Measurements from ENCODE around the gene ZCCHC7. TPM values are rescaled to one million over a fixed set of nuclear protein-coding genes. Genes with fewer than 3 reads are reported as not detected.
"Not testable (repeated sequence)": the region's sequence is repeated elsewhere in the genome, so short reads cannot be mapped to it uniquely, and the experiment has no call there.

Gene ZCCHC7
- 12.0 TPM for total RNA-seq (ENCODE audit: unreplicated experiment)
- long read RNA-seq, partial matches to known transcripts: 0 of 4 reads
- long read RNA-seq, other reads (novel, unspliced or antisense): 4 of 4 reads

DNA sequence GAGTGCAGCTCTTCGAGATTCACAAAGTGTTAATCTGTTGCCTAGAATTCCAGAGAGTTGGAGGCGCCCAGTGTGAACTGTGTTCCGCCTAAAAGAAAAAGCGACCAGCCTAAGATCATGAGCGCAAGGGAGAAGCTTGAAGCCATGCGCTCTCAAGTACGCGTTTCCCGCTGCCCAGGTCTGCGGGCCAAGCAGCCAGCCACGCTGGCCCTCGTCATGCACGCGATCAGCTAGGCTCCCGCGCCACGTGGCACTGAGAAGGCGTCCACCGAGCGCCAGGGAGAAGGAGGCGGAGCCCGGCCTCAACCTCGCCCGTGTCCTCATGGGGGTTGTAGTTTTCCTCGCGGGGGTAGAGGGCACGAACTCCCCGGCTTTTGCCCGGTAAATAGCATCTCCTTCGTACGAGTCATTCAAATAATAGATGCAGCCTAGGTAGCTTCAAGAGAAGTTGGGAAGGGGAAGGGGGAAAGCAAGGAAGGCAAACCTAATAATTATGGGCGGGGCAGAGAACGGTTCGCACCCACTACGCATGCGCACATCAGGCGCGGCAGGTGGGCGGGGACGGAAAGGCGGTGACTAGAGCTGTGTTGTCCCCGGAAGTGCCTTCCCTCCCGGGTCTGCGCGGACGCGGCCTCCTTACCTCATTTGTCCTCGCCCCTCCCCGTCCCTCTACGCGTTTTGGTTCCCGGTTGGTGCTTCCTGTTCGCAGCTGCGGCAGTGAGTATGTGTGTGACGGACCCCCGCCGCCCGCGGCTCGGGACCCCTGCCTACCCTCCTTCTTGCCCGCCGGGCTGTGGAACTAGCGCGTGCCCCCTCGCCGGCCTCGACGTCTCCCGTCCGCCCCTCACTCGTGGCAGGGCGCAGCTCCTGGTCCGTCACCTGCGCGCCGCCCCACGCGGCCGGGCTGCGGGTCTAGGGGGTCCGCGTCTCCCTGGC, at the start of gene ZCCHC7:
TSS of gene ZCCHC7 (plus strand) at position 668 of the 936 bp plus-strand sequence.
- Mint-ChIP-seq H3K36me3 (ENCODE audit: low read depth, unreplicated experiment) (no peaks in the 10 kb centered on the region), H3K9me3 (ENCODE audit: unreplicated experiment) (no peaks in the 10 kb centered on the region), H3K27me3 (ENCODE audit: unreplicated experiment) (peaks cover 5% of the 10 kb centered on the region), H3K4me3 (ENCODE audit: unreplicated experiment) (peak within 1 kb of the TSS; percentile 98), H3K4me1 (ENCODE audit: unreplicated experiment) (peaks cover 9% of the 10 kb centered on the region), H3K27ac (ENCODE audit: unreplicated experiment) (peak within 1 kb of the TSS; percentile 93)
- TF ChIP-seq, protein P1, sequence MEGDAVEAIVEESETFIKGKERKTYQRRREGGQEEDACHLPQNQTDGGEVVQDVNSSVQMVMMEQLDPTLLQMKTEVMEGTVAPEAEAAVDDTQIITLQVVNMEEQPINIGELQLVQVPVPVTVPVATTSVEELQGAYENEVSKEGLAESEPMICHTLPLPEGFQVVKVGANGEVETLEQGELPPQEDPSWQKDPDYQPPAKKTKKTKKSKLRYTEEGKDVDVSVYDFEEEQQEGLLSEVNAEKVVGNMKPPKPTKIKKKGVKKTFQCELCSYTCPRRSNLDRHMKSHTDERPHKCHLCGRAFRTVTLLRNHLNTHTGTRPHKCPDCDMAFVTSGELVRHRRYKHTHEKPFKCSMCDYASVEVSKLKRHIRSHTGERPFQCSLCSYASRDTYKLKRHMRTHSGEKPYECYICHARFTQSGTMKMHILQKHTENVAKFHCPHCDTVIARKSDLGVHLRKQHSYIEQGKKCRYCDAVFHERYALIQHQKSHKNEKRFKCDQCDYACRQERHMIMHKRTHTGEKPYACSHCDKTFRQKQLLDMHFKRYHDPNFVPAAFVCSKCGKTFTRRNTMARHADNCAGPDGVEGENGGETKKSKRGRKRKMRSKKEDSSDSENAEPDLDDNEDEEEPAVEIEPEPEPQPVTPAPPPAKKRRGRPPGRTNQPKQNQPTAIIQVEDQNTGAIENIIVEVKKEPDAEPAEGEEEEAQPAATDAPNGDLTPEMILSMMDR (IDR thresholded peaks at IDR 0.05; ENCODE audit: unreplicated experiment): no peak
- peak; percentile 93 for DNase-seq (ENCODE audit: low spot score)

DNA sequence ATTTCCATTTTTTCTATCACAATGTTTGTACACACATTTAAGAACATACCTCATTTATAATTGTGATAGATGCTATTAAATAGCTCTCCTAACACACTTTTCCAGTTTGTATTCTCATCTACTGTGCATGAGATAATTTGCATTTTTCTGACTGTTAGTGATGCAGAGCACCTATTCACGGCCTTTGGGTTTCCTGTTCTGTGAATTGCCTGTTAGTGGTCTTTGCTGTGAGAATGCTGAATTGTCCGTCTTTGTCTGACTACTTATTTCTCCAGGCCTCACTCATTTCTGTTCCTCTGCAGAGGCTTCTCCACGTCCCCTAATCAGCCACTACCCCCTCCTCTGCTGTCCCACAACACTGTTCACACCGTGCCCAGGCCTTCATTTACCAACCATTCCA, 45.6 kb upstream of the ZCCHC7 start:
- not testable (repeated sequence) for H3K9me3 Mint-ChIP-seq (ENCODE audit: unreplicated experiment); H3K4me1 Mint-ChIP-seq (ENCODE audit: unreplicated experiment); H3K4me3 Mint-ChIP-seq (ENCODE audit: unreplicated experiment); H3K27ac Mint-ChIP-seq (ENCODE audit: unreplicated experiment); H3K27me3 Mint-ChIP-seq (ENCODE audit: unreplicated experiment); DNase-seq (ENCODE audit: low spot score); H3K36me3 Mint-ChIP-seq (ENCODE audit: low read depth, unreplicated experiment)

DNA sequence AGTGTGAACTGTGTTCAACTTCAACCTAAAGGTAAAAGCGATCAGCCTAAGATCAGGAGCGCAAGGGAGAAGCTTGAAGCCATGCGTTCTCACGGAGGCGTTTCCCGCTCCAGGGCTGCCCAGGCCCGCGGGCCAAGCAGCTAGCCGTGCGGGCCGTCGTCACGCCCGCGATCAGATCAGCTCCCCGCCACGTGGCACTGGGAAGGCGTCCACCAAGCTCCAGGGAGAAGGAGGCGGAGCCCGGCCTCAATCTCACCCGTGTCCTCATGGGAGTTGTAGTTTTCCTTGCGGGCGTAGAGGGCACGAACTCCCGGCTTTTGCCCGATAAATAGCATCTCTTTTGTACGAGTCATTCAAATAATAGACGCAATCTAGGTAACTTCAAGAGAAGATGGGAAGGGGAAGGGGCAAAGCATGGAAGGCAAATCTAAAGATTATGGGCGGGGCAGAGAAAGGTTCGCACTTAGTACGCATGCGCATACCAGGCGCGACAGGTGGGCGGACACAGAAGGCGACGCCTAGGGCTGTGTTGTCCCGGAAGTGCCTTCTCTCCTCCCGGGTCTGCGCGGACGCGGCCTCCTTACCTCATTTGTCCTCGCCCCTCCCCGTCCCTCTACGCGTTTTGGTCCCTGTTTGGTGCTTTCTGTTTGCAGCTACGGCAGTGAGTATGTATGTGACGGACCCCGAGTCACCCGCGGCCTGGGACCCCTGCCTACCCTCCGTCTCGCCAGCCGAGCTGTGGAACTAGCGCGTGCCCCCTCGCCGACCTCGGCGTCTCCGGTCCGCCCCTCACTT, 40.8 kb upstream of the ZCCHC7 start:
- peak; percentile 79 for DNase-seq (ENCODE audit: low spot score)
- TF ChIP-seq, protein P1 (IDR thresholded peaks at IDR 0.05; ENCODE audit: unreplicated experiment): no peak
- Mint-ChIP-seq H3K27me3 (ENCODE audit: unreplicated experiment) (no peaks in the 10 kb centered on the region), H3K4me1 (ENCODE audit: unreplicated experiment) (peaks cover 2% of the 10 kb centered on the region), H3K27ac (ENCODE audit: unreplicated experiment) (peak overlapping the region; percentile 52), H3K9me3 (ENCODE audit: unreplicated experiment) (no peaks in the 10 kb centered on the region), H3K36me3 (ENCODE audit: low read depth, unreplicated experiment) (no peaks in the 10 kb centered on the region), H3K4me3 (ENCODE audit: unreplicated experiment) (peak overlapping the region; percentile 94)

DNA sequence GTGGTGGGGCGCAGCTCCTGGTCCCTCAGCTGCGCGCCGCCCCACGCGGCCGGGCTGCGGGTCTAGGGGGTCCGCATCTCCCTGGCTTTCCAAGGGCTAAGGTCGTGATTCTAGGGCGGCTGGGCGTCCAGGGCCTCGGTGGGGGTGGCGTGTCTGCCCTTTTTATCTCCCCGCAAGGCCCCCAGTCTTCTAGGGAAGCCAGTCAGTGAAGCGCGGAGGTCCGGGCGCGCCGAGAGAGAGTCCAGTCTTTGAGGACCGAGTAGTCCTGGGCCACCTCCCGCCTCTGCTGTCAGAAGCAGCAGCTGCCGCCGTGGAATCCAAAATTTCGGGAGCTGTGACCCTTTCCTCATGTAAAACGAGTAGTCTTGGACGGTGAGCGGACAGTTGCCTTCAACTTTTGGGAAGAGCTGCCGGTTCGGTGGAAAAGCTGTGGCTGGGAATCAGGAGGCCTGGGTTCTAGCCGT, 40.2 kb upstream of the ZCCHC7 start:
- H3K9me3 Mint-ChIP-seq (ENCODE audit: unreplicated experiment); H3K27me3 Mint-ChIP-seq (ENCODE audit: unreplicated experiment); H3K36me3 Mint-ChIP-seq (ENCODE audit: low read depth, unreplicated experiment); H3K4me1 Mint-ChIP-seq (ENCODE audit: unreplicated experiment): not testable (repeated sequence)
- peak; percentile 18 for DNase-seq (ENCODE audit: low spot score)
- Mint-ChIP-seq H3K27ac (ENCODE audit: unreplicated experiment) (peak overlapping the region; percentile 8), H3K4me3 (ENCODE audit: unreplicated experiment) (peak overlapping the region; percentile 94)

DNA sequence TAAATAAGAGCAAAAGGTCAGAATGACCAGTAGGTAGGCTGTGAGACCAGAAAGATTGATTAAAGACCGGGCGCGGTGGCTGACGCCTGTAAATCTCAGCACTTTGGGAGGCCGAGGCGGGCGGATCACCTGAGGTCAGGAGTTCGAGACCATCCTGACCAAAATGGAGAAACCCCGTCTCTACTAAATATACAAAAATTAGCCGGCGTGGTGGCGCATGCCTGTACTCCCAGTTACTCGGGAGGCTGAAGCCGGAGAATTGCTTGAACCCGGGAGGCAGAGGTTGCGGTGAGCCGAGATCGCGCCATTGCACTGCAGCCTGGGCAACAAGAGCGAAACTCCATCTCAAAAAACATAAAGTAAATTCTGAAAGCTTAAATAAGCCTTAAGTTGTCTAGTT, 38.9 kb upstream of the ZCCHC7 start:
- not testable (repeated sequence) for H3K36me3 Mint-ChIP-seq (ENCODE audit: low read depth, unreplicated experiment); H3K27me3 Mint-ChIP-seq (ENCODE audit: unreplicated experiment); H3K4me1 Mint-ChIP-seq (ENCODE audit: unreplicated experiment); H3K4me3 Mint-ChIP-seq (ENCODE audit: unreplicated experiment); H3K9me3 Mint-ChIP-seq (ENCODE audit: unreplicated experiment); H3K27ac Mint-ChIP-seq (ENCODE audit: unreplicated experiment); DNase-seq (ENCODE audit: low spot score)

DNA sequence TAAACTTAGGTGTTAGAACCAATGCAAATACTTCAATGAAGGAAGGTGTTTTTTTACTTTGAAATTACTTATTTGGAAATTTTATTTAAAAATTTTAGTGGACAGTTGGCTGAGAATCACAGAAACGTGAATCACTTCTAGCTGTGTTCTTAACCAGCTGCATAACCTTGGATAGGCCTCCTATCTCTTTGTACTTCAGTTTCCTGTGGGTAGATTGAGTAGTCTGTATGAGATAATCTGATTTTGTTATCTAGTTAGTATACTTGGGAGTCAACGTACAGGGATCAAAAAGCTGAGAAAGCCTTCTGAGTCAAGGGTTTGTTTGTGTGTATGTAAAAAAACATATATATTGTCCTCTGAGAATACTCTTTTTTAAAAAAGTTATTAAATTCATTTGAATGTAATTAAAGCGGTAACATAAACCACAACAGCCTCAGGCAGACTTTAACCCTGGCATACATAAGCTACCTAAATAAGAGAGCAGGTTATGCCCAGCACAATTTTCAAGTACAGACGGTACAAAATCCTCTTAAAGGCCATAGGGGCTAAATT, 38.1 kb upstream of the ZCCHC7 start:
- no peak overlapping the region for H3K4me3 Mint-ChIP-seq (ENCODE audit: unreplicated experiment)
- DNase-seq (ENCODE audit: low spot score): no peak
- no peaks in the 10 kb centered on the region for H3K4me1 Mint-ChIP-seq (ENCODE audit: unreplicated experiment)

More for the DNA sequence above, 38.1 kb upstream of the ZCCHC7 start:
- no peaks in the 10 kb centered on the region for H3K27me3 Mint-ChIP-seq (ENCODE audit: unreplicated experiment)
- H3K9me3 Mint-ChIP-seq (ENCODE audit: unreplicated experiment): no peaks in the 10 kb centered on the region
- peaks cover 4% of the 10 kb centered on the region for H3K36me3 Mint-ChIP-seq (ENCODE audit: low read depth, unreplicated experiment)
- H3K27ac Mint-ChIP-seq (ENCODE audit: unreplicated experiment): no peak overlapping the region
- TF ChIP-seq, protein P1 (IDR thresholded peaks at IDR 0.05; ENCODE audit: unreplicated experiment): no peak
